Choroid plexus epithelial cell (primary cell): ENCODE data around the gene KBTBD8.
A peak's percentile ranks its signal among the peaks of the same experiment; 100 is the strongest.

ENCODE experiments used
- DNase-seq: peaks from one replicate; pipeline ENCODE4 v3.0.0-alpha.2; 2010; ENCODE audit warnings: low read depth
- H3K4me3 ChIP-seq: 2 replicates; pipeline ENCODE4 v1.5.1; 2011; ENCODE audit warnings: low read depth, mild to moderate bottlenecking, control low read depth, low read length, moderate library complexity
- TF ChIP-seq, protein P1 (sequence below): conservative IDR thresholded peaks from 2 replicates; pipeline ENCODE4 v1.5.1; 2011; ENCODE audit warnings: low read depth, mild to moderate bottlenecking, control low read depth, inconsistent platforms, low read length, moderate library complexity

Gene KBTBD8

DNA sequence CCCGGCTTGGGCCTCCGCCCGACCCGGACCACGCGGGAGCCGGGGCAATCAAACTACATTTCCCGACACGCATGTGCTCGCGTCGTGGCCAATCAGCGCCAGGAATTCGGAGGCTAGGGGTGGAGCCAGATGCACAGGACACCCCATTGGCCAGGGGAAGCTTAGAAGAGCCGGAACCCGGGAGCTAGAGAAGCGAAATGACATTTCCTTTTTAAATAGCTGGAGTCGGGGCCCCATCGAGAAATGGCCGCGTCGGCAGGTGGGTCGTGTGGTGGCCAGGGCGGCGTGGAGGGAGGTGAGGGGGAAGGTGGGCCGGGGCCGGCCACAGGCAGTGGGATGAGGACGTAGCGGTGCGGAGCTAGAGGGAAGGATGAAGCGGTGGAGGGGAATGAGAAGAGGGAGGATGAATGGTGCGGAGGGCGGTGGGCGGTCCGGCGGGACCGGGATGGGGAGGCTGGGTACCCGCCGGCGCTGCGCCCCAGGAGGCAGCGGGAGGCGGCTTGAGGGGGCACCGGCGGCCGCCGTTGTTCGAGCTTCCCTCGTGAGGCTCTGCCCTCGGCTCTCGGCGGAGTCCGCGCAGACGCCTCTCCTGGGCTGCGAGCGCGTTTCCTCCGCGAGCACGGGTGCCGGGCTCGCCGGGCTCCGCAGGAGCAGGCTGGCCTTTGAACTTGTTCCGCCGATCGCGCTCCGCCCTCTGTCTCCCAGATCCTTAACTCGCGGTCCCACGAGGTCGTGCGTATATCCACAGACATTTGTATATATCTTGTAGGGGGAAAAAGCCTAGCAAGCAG is at the start of gene KBTBD8:
Gene KBTBD8, plus strand, starts transcription at position 195 of the 791 bp plus-strand sequence. Its CDS starts 49 bp downstream, at position 244.
- H3K4me3 ChIP-seq, result peak within 1 kb of the TSS; percentile 90
- peak; percentile 99 for DNase-seq
- TF ChIP-seq, protein P1, sequence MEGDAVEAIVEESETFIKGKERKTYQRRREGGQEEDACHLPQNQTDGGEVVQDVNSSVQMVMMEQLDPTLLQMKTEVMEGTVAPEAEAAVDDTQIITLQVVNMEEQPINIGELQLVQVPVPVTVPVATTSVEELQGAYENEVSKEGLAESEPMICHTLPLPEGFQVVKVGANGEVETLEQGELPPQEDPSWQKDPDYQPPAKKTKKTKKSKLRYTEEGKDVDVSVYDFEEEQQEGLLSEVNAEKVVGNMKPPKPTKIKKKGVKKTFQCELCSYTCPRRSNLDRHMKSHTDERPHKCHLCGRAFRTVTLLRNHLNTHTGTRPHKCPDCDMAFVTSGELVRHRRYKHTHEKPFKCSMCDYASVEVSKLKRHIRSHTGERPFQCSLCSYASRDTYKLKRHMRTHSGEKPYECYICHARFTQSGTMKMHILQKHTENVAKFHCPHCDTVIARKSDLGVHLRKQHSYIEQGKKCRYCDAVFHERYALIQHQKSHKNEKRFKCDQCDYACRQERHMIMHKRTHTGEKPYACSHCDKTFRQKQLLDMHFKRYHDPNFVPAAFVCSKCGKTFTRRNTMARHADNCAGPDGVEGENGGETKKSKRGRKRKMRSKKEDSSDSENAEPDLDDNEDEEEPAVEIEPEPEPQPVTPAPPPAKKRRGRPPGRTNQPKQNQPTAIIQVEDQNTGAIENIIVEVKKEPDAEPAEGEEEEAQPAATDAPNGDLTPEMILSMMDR, result no peak

DNA sequence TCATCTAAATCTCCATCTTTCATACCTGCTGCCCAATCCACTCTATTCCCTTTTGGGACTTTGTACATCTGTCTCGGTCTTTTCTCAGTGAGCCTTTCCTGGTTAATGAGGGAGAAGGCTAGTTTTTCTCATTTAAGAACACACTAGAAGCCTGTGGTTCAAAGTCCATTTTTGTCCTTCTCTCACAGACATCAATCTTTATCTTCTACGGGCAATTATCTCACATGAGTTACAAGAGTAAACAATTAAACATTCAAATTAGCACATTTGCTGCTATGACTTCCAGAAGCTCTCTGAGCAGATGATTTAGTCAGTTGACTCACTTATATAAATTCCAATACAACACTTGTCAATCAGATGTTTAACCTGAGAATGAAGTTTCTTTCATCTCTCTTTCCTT is 49.3 kb upstream of the KBTBD8 start:
- no peak overlapping the region for H3K4me3 ChIP-seq
- TF ChIP-seq, protein P1, result no peak
- DNase-seq, result no peak

DNA sequence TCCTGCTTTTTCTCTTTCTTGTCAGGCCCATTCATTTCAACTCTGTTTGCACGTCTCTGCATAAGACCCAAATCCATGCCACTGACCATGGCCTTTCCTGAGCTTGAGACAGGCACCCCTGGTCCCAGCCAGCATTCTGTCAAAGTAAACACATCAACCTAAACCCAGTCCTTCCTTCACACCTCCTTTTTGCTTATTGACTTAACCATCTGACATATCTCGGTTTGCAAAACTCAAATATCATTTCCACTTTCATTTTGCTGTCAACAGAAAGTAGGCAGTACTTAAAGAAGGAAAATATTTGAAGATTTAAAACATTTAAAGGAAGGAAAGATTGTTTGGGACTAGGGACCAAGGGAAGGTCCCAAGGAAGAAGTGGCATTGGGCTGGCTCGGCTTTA is 48.2 kb upstream of the KBTBD8 start:
- DNase-seq, result no peak
- no peak overlapping the region for H3K4me3 ChIP-seq
- TF ChIP-seq, protein P1, result no peak

GRCh38 chr3:66952357-66952756 is 45.8 kb upstream of the KBTBD8 start:
- TF ChIP-seq, protein P1, result no peak
- no peak for DNase-seq

GRCh38 chr3:66953934-66954445 is 44.1 kb upstream of the KBTBD8 start:
- no peak for DNase-seq
- TF ChIP-seq, protein P1, result no peak
- no peak overlapping the region for H3K4me3 ChIP-seq

More at GRCh38 chr3:66952357-66952756, 45.8 kb upstream of the KBTBD8 start:
- H3K4me3 ChIP-seq, result no peak overlapping the region

- no peak overlapping the region for H3K4me3 ChIP-seq
- TF ChIP-seq, protein P1, result no peak
These were observed 41.4 kb upstream of the KBTBD8 start for GRCh38 chr3:66956742-66957141.

GRCh38 chr3:66957367-66957766 is 40.7 kb upstream of the KBTBD8 start:
- no peak for DNase-seq
- TF ChIP-seq, protein P1, result no peak
- H3K4me3 ChIP-seq, result no peak overlapping the region

More at GRCh38 chr3:66956742-66957141, 41.4 kb upstream of the KBTBD8 start:
- no peak for DNase-seq
